ENCODE measurements around the gene TULP4.
"Not testable (repeated sequence)": the region's sequence is repeated elsewhere in the genome, so short reads cannot be mapped to it uniquely, and the experiment has no call there.

The TULP4 gene

GRCh38 chr6:158475344-158476302 lies 163.4 kb downstream of the TULP4 start:
- DNase-seq = peak; percentile 72

- no peak for DNase-seq
Observed at GRCh38 chr6:158476389-158476788, 164.1 kb downstream of the TULP4 start.

DNA sequence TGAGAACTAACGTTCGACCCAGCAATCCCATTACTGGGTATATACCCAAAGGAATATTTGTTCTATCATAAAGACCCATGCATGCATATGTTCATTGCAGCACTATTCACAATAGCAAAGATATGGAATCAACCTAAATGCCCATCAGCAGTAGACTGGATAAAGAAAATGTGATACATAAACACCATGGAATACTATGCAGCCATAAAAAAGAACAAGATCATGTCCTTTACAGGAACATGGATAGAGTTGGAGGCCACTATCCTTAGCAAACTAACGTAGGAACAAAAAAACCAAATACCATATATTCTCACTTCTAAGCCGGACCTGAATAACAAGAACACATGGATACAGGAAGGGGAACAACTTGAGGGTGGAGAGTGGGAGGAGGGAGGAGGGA lies 165.5 kb downstream of the TULP4 start:
- not testable (repeated sequence) for DNase-seq

- no peak for DNase-seq
Observed at GRCh38 chr6:158480989-158481388, 168.7 kb downstream of the TULP4 start.

DNA sequence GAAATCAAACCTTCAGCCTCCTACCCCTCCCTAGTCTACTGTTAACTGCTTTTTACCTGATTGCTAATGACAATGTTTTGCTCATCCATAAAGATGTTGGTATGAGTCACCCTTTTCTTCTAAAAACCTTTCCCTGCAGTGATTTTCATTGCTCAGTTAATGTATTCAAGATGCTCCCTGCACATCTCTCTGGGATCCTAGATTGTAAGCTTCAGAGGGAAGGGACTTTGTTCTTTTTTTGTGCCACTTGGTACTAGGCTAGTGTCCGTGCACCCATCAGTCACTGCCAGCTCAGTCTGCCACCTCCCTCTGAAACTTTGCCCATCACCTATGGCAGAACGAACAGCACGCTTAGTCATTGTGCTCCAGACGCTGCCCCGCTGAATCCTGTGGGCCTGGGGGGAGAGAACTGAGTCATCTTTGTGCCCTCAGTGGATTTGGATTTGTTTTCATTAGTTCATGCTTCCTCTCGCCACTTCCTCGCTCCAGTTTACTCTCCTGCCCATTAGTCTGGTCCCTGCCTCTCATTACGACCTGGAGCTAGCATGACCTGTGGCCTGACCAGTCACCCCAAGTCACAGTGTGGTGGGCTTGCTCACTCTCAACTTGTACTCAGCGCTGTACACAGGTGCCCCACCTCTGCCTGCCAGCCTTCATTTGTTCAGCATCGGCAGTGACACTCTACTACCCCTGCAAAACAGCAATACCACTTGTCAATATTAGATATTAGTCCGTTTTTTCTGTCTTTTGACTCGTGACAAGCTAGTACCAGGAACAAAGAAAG lies 169.6 kb downstream of the TULP4 start:
- no peak for DNase-seq

GRCh38 chr6:158485431-158485830 lies 173.2 kb downstream of the TULP4 start:
- no peak for DNase-seq

DNA sequence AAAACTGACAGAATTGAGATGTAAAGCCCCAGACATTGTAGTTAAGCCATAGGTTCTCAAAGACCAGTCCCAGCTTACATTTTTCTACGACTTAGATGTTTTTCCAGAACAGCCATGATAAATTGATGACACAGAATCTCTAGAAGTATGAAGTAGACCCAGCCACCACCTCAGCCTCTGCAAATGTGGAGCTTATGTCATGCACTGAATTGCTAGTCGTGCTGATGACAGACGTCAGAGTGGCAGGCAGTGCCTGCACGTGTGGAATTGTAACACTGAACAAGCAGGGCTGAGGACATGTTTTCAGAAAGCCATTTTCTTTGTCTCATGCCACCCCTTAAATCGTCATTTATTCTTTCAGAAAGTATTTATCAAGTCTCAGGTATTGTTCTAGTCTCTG lies 175.2 kb downstream of the TULP4 start:
- no peak for DNase-seq

DNA sequence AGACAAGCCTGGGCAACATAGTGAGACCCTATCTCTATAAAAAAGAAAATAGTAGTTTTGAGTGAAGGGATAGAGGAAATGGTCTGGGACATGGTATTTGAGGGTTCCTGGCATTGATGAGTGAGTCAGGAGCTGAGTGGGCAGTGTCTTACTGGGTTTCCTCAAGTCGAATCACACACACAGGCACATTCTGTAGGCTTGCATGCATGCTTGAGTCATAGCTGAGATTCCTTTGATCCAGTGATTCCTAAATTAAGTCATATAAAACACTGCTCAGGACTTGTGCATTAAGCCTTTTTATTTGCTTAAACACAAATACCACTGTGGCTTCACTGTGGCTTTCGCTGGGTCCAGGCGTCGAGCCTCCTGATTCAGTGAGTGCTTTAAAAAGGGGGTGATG lies 175.8 kb downstream of the TULP4 start:
- DNase-seq = no peak

GRCh38 chr6:158489441-158489840 lies 177.2 kb downstream of the TULP4 start:
- no peak for DNase-seq

DNA sequence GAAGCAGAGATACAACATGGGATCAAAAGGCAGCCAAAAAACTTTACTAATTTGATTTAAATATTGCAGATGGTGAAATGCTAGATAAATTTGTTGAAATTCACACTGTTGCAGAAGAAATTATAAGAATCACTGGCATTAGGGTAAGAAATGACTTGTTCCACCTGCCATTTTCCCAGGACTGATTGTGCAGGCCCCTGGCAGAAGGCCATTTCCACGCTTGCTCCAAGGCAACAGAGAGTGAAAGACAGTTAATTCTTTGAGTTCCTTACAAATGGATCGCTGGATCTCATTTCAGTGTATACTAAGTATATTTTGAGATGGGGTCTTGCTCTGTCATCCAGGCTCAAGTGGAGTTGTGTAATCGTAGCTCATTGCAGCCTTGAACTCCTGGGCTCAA lies 180.6 kb downstream of the TULP4 start:
- DNase-seq = no peak

DNA sequence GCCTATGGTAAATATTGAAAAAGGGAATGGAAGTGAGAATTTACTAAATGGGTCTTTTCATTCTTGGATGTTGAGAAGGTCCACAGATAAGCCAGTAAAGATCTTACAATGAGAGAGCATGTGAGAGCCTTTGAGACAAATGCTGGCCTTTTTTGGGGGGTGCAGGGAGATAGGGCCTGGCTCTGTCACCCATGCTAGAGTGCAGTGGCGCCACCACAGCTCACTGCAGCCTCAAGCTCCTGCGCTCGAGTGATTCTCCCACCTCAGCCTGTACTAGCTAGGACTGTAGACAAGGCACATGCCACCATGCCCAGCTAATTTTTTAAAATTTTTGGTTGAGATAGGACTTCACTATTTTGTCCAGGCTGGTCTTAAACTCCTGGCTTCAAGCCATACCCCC lies 184.4 kb downstream of the TULP4 start:
- no peak for DNase-seq

DNA sequence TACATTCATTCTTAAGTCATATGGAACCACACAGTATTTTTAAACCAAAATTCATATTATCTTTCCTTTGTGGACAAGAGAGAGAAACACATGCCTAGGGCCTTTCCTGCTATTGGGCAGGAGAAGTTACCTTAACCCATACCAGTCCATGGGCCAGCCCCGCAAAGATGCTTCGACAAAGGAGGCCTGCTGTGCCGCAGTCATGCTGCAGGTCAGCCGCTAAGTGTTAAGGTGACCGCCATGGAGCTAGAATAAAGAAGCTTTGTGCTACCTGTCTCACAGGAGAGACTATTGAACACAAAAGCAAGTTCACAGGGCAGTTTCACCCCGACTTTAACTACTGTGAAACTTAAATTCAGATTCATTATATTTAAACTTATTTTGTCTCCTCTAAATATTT lies 185.4 kb downstream of the TULP4 start:
- no peak for DNase-seq

GRCh38 chr6:158498362-158498761 lies 186.1 kb downstream of the TULP4 start:
- no peak for DNase-seq

GRCh38 chr6:158499601-158500000 lies 187.3 kb downstream of the TULP4 start:
- DNase-seq = no peak

DNA sequence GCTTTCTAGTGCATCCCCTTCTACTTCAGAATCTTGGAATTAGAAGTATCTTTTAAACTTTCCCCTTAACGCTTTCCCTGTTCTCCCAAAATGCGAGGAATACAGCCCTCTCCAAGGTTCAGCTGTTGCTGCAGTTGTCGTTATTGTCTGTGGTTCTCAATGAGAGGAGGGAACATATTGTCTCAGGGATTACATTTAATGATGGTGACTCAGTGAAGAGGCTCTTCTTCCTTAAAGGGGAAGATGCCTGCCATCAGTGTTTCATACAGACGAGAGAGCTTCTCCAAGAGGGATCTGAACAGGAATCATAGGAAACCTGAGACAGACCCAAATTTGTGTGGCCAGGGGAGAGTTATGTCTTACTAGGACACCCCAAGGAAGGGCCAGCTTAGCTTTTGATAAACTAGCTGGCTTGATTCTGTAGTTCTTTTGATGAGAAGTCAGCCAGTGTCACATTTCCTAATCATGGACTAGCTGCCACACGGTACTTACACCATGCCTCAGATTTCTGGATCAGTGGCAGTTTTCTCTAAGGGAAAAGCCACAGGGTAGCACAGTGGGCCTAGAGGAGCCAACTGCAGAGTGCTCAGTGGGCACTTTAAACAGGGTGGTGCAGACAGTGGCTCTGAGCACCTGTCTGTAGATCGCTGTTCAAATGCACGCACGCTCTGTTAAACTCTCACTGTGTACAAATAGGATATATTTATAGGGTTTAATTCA lies 187.9 kb downstream of the TULP4 start:
- no peak for DNase-seq

DNA sequence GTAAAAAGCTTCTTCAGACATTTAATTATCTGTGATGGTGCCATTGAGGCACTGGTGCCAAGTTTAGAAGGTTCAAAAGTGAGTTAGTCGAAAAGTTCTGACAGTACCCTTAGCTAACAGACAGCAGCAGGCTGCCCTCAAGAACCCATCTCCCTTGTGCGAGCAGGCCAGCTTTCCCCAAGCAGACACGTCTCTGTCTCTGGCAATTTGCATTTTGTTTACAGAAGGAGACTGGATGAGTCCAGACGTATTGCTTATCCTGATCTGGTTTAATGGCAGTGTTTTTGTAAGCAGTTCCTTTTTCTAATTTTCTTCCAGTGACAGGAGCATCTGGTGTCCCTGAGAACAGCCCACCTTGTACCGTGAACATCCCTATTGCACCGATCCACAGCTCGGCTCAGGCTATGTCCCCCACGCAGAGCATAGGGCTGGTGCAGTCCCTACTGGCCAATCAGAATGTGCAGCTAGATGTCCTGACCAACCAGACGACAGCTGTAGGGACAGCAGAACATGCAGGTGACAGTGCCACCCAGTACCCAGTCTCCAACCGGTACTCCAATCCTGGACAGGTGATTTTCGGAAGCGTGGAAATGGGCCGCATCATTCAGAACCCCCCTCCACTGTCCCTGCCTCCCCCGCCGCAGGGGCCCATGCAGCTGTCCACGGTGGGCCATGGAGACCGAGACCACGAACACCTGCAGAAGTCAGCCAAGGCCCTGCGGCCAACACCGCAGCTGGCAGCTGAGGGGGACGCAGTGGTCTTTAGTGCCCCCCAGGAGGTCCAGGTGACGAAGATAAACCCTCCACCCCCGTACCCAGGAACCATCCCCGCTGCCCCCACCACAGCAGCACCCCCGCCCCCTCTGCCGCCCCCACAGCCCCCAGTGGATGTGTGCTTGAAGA lies 189.3 kb downstream of the TULP4 start:
- DNase-seq = no peak

DNA sequence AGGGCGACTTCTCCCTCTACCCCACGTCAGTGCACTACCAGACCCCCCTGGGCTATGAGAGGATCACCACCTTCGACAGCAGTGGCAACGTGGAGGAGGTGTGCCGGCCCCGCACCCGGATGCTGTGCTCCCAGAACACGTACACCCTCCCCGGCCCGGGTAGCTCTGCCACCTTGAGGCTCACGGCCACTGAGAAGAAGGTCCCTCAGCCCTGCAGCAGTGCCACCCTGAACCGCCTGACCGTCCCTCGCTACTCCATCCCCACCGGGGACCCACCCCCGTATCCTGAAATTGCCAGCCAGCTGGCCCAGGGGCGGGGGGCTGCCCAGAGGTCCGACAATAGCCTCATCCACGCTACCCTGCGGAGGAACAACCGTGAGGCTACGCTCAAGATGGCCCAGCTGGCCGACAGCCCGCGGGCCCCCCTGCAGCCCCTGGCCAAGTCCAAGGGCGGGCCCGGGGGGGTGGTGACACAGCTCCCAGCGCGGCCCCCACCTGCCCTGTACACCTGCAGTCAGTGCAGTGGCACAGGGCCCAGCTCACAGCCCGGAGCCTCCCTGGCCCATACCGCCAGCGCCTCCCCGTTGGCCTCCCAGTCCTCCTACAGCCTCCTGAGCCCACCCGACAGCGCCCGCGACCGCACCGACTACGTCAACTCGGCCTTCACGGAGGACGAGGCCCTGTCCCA lies 190.1 kb downstream of the TULP4 start:
- DNase-seq = no peak

DNA sequence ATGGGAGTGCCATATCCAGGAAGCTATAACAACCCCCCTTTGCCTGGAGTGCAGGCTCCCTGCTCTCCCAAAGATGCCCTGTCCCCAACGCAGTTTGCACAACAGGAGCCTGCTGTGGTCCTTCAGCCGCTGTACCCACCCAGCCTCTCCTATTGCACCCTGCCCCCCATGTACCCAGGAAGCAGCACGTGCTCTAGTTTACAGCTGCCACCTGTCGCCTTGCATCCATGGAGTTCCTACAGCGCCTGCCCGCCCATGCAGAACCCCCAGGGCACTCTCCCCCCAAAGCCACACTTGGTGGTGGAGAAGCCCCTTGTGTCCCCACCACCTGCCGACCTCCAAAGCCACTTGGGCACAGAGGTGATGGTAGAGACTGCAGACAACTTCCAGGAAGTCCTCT lies 191.0 kb downstream of the TULP4 start:
- DNase-seq = no peak

GRCh38 chr6:158503846-158504245 lies 191.6 kb downstream of the TULP4 start:
- DNase-seq = no peak

DNA sequence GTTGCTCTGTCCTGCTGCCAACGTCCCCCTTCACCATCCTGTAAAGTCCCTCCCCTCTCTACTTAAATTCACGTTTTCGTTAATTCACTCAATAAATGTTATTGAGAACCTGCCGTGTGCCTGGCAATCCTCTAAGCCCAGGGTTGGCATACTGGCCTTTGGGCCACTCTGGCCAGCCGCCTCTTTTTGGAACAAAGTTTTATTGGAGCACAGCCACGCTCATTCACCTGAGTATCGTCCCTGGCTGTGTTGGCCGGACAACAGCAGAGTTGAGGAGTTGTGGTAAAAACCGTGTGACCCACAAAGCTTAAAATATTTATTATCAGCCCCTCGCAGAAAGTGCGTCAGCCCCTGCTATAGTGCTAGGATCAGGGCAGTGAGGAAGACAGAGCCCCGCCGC lies 192.9 kb downstream of the TULP4 start:
- no peak for DNase-seq

GRCh38 chr6:158506601-158507000 lies 194.3 kb downstream of the TULP4 start:
- no peak for DNase-seq

GRCh38 chr6:158507174-158507573 lies 194.9 kb downstream of the TULP4 start:
- DNase-seq = no peak
